DMS153 treated with DMSO at 0.1 percent for 48 hours (cell line): ENCODE results near the gene SORCS3.

ENCODE experiments used
- DNase-seq: peaks from one replicate; lab custom pipeline; 2025; ENCODE audit not compliant: unreplicated experiment; lab: John Stamatoyannopoulos, UW

The SORCS3 gene

GRCh38 chr10:104831272-104831671 lies 190.2 kb downstream of the SORCS3 start:
- DNase-seq, result no peak

GRCh38 chr10:104834580-104834979 lies 193.5 kb downstream of the SORCS3 start:
- DNase-seq, result no peak

GRCh38 chr10:104835422-104835821 lies 194.3 kb downstream of the SORCS3 start:
- peak; percentile 37 for DNase-seq

DNA sequence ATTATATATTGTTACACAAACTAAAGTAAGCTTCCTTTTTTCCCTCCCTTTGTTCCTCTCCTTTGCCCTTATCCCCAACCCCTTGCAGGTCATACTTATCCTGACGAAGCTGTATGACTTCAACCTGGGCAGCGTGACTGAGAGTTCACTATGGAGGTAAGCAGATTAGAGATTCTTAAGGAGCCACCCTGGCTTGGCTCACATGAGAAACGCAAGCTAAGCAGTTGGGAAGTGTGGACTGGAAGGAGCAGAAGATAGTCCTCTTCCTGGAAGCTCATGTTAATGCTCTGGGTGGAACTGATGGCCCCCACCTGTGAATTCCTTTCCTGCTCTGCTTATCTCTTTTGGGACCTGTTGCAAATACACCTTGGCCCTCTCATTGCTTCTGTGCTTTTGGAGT lies 201.6 kb downstream of the SORCS3 start:
- no peak for DNase-seq

- no peak for DNase-seq
These were observed 203.0 kb downstream of the SORCS3 start for GRCh38 chr10:104844073-104844472.

DNA sequence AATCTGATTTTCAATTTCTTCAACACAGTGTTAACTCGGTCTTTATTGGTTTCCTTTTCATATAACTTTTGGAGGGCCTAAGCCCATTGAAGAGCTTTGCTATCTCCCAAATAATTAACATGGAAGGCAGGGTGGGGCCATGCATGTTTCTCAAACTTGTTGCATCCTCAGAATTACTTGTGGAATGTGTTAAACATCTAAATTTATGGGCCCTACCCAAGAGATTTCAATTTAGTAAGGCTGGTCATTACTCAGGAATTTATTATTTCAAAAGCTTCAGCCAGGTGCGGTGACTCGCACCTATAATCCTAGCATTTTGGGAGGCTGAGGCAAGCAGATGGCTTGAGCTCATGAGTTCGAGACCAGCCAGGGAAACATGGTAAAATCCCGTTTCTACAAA lies 208.9 kb downstream of the SORCS3 start:
- DNase-seq, result no peak

DNA sequence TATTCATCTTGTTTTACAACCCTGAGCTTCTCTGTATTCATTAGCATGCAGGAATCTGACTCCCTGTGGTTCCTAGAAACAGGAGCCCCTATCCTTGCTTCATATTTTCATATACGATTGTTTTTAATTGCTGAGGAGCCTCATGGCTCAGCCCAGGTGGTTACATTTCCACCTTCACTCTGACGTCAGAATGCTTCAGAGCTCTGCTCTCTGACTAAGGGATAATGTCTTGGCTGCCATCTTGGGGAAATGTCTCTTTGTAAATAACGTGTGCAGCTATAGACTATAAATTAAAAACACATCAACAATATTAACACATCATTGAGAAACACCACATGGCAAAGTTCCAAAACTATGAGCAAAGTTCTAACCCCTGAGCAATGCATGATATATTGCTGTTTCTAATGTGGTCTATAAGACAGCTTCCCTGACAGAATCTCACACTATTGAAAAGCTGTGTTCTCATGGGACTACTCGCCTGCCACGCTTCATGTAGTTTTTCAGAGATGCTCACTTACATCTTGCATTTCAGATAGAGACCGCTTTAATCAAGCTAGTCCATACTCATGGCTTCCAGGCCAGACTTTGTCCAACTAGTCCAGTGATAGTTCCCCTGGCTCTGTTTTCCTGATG lies 227.0 kb downstream of the SORCS3 start:
- no peak for DNase-seq

- no peak for DNase-seq
These were observed 231.6 kb downstream of the SORCS3 start for GRCh38 chr10:104872691-104873090.

DNA sequence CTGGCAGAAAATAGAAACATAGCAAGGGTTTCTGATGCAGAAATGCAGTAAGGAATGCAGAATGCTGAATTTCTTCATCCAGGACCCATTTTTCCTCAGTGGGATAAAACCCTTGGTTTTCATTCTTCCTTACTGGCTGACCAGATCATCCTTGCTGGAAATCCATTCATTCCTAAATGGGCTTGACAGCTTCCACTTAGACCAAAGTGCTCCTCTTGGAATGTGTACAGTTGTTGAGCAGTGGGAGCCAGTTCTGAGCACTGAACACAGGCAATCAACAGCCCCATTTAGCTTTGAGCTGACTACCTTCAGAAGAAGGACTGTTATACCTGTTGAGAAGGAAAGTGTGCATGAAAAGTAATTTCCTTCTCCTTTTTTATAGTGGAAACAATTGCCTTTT lies 232.1 kb downstream of the SORCS3 start:
- no peak for DNase-seq

DNA sequence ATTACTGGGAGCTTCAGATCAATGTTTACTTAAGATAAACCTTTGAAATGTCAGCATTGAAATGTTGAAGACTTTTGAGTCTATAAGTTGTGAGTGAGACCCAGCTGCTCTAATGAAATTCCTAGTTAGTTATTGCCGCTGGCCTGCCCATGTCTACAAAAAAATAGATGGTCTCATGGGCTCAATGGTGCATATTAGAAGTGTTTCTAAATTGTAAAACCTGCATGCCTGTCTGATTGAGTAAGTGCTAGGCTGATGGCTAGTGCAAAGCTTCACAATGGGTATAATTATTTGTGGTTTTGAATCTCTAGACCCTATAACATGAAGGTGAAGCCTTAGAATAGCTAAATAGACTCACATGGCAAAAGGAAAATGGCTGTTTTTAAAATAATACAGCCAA lies 234.5 kb downstream of the SORCS3 start:
- no peak for DNase-seq

DNA sequence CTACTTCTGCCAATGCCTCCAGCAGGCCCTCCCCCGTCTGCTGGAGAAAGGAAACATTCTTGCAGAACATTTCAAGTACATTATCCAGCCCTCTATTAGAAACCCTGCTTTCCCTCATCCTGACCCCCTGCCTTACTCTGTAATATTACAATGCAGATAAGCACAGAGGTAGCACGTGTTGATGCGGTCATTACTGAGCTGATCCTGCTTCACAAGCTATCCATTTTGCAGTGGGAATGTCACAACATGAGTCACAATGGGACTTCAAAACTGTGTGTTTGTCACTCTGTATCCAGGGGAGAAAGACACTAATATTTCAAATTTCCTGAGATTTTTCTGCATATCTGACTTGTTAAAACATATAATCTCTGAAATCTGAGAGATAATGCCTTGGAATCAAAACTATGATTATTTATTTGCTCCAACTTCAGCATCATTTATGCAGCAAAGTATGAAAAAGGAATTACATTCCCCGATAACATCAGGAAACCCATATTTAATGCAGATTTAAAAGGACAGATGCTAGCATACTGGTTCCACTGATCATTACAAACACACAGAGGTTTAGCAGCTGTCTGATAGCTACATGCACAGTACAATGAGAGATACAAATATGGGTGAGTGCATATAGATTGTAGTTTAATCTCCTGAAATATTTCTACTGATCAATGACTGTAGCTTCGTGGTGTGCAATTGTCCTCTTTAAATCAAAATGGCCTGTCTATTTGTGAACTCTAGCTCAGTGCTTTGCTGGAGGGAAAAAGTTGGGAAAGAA lies 239.7 kb downstream of the SORCS3 start:
- DNase-seq, result no peak

DNA sequence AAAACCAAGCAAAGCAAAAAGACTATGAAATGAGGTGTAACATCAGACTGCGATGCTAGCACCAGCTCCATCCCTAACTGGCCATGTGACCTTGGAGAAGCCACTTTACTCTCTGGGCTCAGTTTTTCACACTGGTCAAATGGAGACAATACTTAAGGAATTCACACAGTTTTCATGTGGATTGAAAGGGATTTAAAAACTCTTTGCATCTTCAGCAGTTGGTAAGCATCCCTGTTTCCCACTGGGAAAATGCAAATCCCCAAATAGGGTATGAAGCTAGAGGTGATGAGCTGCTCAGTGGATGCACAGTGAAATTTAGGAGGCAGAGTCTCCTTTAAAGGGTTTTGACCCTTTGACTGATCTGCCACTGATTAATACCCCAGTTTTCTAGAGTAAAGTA lies 240.7 kb downstream of the SORCS3 start:
- DNase-seq, result no peak

DNA sequence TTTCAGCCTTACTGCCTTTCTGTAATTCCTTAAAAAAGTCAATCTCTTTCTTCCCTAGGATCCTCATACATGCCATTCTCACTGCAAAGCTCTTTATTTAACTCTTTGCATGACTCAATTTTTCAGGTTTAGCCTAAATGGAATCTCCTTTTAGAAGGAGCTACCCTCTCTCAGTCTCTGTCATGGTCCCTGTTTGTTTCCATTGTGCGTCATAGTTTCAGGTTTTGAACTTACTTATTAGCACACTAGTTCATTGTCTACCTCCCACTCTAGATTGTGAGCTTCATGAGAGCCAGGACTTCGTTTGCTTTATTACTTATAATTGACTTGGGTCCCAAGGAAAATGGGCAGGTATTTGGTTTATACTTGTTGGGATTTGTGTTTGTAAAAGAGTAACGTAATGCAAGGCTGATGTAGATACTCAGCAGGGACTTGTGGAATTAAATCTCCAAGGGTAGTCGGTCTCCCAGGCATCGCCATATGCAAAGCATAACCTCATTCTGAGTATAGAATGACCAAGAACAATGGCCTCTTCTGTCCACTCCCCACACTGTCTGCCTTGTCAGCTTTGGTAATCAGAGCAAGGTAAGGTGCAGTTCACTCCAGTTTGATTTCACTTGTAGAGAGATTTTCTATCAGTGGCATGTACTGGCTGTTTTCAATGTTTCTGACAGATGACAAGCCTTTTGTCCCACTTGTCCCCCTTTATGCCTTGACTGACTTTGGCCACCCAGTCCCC lies 252.0 kb downstream of the SORCS3 start:
- DNase-seq, result no peak

DNA sequence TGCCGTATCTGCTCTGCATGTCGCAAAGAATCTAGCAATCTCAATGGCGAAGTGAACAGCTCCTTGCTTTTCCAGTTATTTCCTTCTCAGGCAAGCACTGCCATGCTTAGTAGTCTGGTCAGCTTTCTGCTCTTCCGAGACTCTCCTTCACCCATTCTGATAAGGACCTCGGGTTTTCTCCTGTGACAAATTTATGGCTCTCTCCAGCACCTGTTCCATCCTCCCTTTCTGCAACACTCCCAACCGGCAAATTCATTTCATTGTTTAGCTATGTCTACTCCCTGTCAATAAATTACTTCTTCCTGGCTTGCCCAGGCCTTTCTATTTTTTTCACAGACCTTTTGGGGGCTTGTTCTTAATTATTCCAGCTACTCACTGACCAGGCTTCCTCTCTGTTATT lies 252.6 kb downstream of the SORCS3 start:
- no peak for DNase-seq

DNA sequence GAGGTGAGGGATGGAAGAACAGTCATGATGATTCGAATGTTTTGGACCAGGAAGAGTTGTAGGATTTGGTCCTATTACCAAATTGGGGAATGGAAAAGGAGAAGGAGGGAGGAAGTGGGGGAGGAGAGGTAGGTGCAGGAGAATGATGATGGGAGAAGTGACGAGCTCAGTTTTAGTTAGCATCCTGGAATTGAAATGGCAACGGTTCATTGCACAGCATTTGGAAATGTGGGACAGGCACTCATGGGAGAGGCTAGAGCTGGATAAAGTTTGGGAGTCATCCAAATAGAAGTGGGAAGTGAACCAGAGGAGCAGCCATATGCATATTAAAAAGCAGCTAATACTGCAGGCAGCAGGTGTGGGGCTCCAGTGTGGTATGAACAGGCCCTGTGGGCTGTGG lies 253.6 kb downstream of the SORCS3 start:
- DNase-seq, result no peak

DNA sequence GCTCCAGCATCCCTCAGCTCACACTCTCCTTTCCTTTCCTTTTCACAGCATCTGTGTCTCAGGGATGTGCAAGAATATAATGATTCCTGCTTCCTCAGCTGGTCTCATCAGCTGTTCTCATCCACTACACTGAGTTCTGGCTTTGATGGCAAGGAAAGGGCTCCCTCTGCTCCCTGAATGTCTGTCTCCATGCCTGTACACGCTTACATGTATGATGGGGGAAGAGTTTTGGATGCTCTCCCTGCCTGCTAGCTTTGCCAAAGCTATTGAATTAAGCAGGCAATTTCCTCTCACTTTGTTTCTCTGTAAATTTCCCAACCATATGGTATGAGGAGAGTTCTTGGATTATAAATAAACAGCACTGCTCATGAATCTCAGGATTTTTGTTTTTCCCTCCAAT lies 254.5 kb downstream of the SORCS3 start:
- DNase-seq, result no peak

DNA sequence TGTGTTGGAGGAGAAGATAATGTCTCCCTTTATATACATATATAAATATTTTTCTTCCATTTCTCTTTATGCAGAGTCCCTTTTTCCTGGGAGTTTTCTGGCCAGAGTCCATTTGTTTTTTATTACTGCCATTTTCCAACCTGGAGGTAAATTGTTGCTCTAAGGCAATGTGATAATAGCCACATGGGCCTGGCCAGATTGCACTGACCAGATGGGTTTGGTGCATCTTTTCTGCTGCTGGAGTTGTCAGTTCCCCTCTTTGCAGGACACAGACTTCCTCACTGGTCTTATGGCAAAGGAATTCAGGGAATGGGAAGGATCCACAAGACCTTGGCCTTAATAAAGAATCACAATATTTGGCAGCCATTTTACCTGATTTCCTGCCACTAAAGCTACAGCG lies 254.9 kb downstream of the SORCS3 start:
- DNase-seq, result no peak

DNA sequence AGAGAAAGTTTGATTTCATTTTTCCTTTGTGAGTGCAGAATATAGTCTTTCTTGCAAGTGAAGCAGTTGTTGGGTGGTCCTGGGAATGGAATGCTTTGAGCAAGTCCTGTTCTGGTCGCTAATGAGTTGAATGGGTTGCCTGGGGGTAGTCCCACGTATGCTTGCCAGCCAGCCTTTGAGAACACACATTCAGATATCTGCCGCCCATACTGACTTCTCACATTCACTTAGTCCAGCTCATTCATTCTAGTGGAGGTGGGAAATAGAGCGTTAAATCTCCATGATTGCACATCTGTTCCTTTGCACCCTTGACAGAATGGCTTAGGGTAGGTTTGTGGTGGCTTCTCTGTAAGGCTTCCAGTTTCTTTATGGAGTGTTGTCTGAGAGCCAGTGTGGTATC lies 256.6 kb downstream of the SORCS3 start:
- no peak for DNase-seq

- no peak for DNase-seq
These were observed 258.7 kb downstream of the SORCS3 start for GRCh38 chr10:104899779-104900178.

DNA sequence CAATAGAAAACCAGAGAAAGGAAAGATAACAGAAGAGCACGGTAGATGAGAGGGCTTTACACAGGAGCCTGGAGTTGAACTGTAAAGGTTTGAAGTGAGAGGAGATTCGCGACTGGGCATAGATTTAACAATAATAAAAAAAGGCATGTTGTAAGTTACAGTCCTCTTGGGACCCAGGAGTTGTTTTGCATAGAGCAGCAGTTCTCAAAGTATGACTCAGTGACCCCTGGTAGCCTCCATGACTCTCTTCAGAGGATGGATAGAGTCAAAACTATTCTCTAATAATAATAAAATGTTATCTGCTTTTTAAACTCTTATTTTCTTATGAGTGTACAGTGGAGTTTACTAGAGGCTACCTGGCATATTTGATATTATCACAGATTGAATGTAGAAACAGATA lies 262.3 kb downstream of the SORCS3 start:
- DNase-seq, result no peak

DNA sequence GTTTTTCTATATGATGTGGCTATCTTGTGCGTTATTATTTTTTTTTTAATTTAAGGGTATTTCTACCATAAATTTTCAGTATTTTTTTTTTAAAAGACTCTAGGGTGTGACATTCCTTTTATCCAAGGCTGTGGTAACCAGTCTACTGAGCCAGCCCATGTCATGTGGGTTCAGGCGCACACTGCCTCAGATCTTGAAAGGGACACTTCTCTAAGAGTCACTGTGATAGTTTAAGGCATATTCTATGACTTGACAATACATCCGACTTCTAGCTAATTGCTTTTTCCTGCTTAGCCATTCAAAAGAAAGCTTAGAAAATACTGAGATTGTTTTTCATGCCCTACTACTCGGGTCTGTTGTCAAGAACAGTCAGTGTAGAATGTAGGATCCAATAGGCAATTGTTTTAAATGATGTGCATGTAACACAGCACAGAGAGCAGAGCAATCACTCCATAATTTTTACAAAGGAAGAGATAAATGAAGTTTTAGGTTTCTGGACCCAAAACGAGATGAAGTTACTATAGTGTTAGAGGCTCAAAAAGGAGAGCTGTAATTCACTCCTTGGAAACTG lies 263.7 kb downstream of the SORCS3 start:
- DNase-seq, result no peak

GRCh38 chr10:104906112-104906511 lies 265.0 kb downstream of the SORCS3 start:
- DNase-seq, result no peak
